KMS-11 (cell line): ENCODE results near the gene AKR1C3.

Source experiments
- H2AFZ ChIP-seq: fragments of 200-600 bp; sonication (generic); 2 replicates; pipeline ENCODE4 v1.6.1; 2016; ENCODE audit warnings: antibody characterized with exemption, mixed run types, low read depth
- H3K27ac ChIP-seq: fragments of 200-600 bp; sonication (generic); 2 replicates; pipeline ENCODE4 v1.6.1; 2016; ENCODE audit warnings: mild to moderate bottlenecking, mixed run types
- H3K27me3 ChIP-seq: fragments of 200-600 bp; sonication (generic); 2 replicates; pipeline ENCODE4 v1.6.1; 2017; ENCODE audit warnings: mild to moderate bottlenecking, low read depth, mixed run types, moderate library complexity; ENCODE audit not compliant: insufficient read depth
- H3K36me3 ChIP-seq: fragments of 200-600 bp; sonication (generic); 2 replicates; pipeline ENCODE4 v1.6.1; 2017; ENCODE audit warnings: mild to moderate bottlenecking, mixed run types; ENCODE audit not compliant: insufficient read depth
- H3K4me1 ChIP-seq: fragments of 200-600 bp; sonication (generic); 2 replicates; pipeline ENCODE4 v1.6.1; 2016; ENCODE audit warnings: mild to moderate bottlenecking, low read depth, mixed run types; ENCODE audit not compliant: poor library complexity, severe bottlenecking
- H3K4me2 ChIP-seq: fragments of 200-600 bp; sonication (generic); 2 replicates; pipeline ENCODE4 v1.7.0; 2016; ENCODE audit warnings: mild to moderate bottlenecking, mixed run types
- H3K4me3 ChIP-seq: fragments of 200-600 bp; sonication (generic); IDR thresholded peaks from 2 replicates; pipeline ENCODE4 v1.6.1; 2017; ENCODE audit warnings: low read depth, low read length, mixed read lengths; ENCODE audit not compliant: insufficient read depth
- H3K79me2 ChIP-seq: fragments of 200-600 bp; sonication (generic); 2 replicates; pipeline ENCODE4 v1.6.1; 2016; ENCODE audit warnings: low read depth, mixed run types; ENCODE audit not compliant: insufficient read depth
- H3K9ac ChIP-seq: fragments of 200-600 bp; sonication (generic); 2 replicates; pipeline ENCODE4 v1.6.1; 2016; ENCODE audit warnings: mild to moderate bottlenecking, mixed run types
- H4K20me1 ChIP-seq: fragments of 200-600 bp; sonication (generic); 2 replicates; pipeline ENCODE4 v1.6.1; 2016; ENCODE audit warnings: mild to moderate bottlenecking, mixed run types; ENCODE audit not compliant: insufficient read depth
- TF ChIP-seq, protein P1 (sequence below): fragments of 200-600 bp; sonication (generic); conservative IDR thresholded peaks from 2 replicates; pipeline ENCODE4 v1.6.1; 2017; ENCODE audit warnings: low read depth, mild to moderate bottlenecking, antibody characterized with exemption, low read length, moderate library complexity, mixed read lengths

AKR1C3 gene

DNA sequence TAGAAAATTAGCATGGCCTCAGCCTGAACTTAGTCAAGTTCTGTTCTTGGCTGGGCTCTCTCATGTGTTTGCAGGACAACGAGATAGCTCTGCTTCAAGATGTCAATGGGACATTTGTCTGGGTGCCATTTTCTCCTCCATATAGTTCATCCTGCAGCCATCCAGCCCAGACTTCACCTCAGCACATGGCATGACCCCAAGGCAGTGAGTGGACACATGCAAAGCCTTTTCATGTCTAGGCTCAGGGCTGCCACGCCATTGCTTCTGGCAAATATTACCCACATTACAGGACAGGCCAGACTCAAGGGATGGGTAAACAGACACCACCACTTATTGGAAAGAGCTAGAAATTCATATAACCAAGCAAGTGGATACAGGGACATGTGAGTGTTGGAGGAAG is 9.3 kb downstream of the AKR1C3 start:
- no peak overlapping the region for H2AFZ ChIP-seq

DNA sequence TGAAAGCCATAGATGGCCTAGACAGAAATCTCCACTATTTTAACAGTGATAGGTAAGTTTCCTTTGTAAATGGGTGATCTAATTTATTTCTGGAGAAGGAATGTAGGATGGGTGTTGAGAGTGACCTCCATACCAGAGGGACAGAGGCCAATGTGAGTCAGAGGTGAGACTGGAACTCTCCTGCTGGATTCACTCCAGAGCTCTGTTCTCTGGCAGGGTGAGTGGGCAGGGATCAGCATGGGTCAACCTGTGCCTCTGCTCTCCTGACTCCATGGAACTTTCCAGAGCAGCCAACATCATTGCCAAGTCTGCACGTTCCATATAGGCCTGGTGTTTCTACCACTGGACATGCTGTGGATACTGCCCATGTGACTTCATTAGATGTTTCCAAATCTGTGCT is 11.4 kb downstream of the AKR1C3 start:
- Histone ChIP-seq H3K4me3 (no peak overlapping the region), H3K79me2 (no peaks in the 10 kb centered on the region), H3K36me3 (no peaks in the 10 kb centered on the region), H2AFZ (no peak overlapping the region), H3K4me2 (no peak overlapping the region), H3K4me1 (no peaks in the 10 kb centered on the region), H3K27me3 (no peaks in the 10 kb centered on the region), H4K20me1 (no peaks in the 10 kb centered on the region), H3K27ac (no peak overlapping the region), H3K9ac (no peak overlapping the region)
- TF ChIP-seq, protein P1, sequence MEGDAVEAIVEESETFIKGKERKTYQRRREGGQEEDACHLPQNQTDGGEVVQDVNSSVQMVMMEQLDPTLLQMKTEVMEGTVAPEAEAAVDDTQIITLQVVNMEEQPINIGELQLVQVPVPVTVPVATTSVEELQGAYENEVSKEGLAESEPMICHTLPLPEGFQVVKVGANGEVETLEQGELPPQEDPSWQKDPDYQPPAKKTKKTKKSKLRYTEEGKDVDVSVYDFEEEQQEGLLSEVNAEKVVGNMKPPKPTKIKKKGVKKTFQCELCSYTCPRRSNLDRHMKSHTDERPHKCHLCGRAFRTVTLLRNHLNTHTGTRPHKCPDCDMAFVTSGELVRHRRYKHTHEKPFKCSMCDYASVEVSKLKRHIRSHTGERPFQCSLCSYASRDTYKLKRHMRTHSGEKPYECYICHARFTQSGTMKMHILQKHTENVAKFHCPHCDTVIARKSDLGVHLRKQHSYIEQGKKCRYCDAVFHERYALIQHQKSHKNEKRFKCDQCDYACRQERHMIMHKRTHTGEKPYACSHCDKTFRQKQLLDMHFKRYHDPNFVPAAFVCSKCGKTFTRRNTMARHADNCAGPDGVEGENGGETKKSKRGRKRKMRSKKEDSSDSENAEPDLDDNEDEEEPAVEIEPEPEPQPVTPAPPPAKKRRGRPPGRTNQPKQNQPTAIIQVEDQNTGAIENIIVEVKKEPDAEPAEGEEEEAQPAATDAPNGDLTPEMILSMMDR = no peak

More for the DNA sequence above, 9.3 kb downstream of the AKR1C3 start:
- Histone ChIP-seq H3K4me3 (no peak overlapping the region), H3K4me1 (no peaks in the 10 kb centered on the region), H4K20me1 (no peaks in the 10 kb centered on the region), H3K27ac (no peak overlapping the region), H3K27me3 (no peaks in the 10 kb centered on the region), H3K4me2 (no peak overlapping the region), H3K79me2 (no peaks in the 10 kb centered on the region), H3K9ac (no peak overlapping the region), H3K36me3 (no peaks in the 10 kb centered on the region)
- TF ChIP-seq, protein P1 = no peak

DNA sequence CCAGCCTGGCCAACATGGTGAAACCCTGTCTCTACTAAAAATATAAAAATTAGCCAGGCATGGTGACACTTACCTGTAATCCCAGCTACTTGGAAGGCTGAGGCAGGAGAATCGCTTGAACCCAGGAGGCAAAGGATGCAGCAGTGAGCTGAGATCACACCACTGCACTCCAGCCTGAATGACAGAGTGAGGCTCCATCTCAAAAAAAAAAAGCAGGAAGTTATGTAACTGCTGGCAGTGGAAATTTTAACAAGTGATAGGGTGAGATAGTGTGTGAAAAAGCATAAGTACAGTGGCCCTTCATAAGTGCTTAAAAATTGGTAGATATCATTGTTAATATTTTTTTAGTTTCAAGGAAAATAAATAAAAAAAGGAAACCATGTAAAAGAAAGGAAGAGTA is 12.3 kb downstream of the AKR1C3 start:
- Histone ChIP-seq H3K4me1 (no peaks in the 10 kb centered on the region), H3K9ac (no peak overlapping the region), H3K27ac (no peak overlapping the region), H2AFZ (no peak overlapping the region), H3K79me2 (no peaks in the 10 kb centered on the region), H3K4me2 (no peak overlapping the region), H3K36me3 (no peaks in the 10 kb centered on the region), H3K4me3 (no peak overlapping the region), H3K27me3 (no peaks in the 10 kb centered on the region), H4K20me1 (no peaks in the 10 kb centered on the region)
- TF ChIP-seq, protein P1 = no peak

DNA sequence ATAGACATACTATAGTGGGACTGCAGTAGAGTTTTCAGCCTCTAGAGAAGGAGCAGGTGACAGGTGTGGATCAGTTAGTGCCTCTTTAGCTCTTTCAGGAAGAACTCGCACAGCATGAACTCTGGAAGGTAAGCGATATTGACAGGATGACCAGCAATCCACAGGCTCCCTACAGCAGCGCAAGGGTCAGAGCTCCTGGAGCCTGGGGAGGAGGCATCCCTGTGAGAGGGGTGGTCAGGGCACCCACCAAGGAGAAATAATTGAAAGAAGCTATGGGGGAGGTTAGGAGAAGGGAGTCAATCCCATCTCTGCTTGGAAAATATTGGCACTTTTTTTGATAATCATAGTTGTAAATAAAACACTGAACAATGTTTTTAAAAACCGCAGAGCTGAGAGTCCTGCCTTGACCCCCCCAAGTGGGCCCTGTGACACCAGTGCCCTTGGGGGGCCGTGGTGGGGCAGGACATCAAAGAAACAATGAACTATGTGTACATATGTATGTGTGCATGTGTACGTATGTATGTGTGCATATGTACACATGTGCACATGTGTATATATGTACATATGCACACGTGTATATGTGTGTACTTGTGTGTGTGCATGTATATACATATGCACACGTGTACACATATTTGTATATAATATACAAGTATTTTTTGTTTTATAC is 13.8 kb downstream of the AKR1C3 start:
- H2AFZ ChIP-seq = no peak overlapping the region
- TF ChIP-seq, protein P1 = no peak
- no peaks in the 10 kb centered on the region for H4K20me1 ChIP-seq
- no peak overlapping the region for H3K9ac ChIP-seq
- no peaks in the 10 kb centered on the region for H3K4me1 ChIP-seq
- H3K4me2 ChIP-seq = no peak overlapping the region
- H3K27me3 ChIP-seq = no peaks in the 10 kb centered on the region
- no peak overlapping the region for H3K27ac ChIP-seq
- H3K4me3 ChIP-seq = no peak overlapping the region
- no peaks in the 10 kb centered on the region for H3K36me3 ChIP-seq
- no peaks in the 10 kb centered on the region for H3K79me2 ChIP-seq
